GM19397 (cell line): ENCODE data around the gene PHF14.
"Not testable (repeated sequence)": the region's sequence is repeated elsewhere in the genome, so short reads cannot be mapped to it uniquely, and the experiment has no call there.

Experiments
- ATAC-seq: cut with Tn5 transposase; IDR thresholded peaks from one replicate; pipeline ENCODE4 v1.9.1; 2021; ENCODE audit warnings: mild to moderate bottlenecking, moderate library complexity; ENCODE audit not compliant: unreplicated experiment

PHF14 gene

GRCh38 chr7:10973061-10973941 lies at the start of gene PHF14:
Gene PHF14, plus strand, starts transcription at chr7:10973872. Its CDS starts 452 bp downstream, at chr7:10974324.
- peak; percentile 99 for ATAC-seq

- ATAC-seq = no peak
Observed at GRCh38 chr7:10924370-10924769, 49.3 kb upstream of the PHF14 start.

GRCh38 chr7:10928203-10928602 lies 45.5 kb upstream of the PHF14 start:
- not testable (repeated sequence) for ATAC-seq

GRCh38 chr7:10930551-10930950 lies 43.1 kb upstream of the PHF14 start:
- no peak for ATAC-seq

- no peak for ATAC-seq
Observed at GRCh38 chr7:10931161-10931560, 42.5 kb upstream of the PHF14 start.

GRCh38 chr7:10934292-10934691 lies 39.4 kb upstream of the PHF14 start:
- no peak for ATAC-seq

- peak; percentile 1 for ATAC-seq
Observed at GRCh38 chr7:10939237-10939910, 34.3 kb upstream of the PHF14 start.

GRCh38 chr7:10939911-10940703 lies 33.6 kb upstream of the PHF14 start:
- peak; percentile 95 for ATAC-seq

- no peak for ATAC-seq
Observed at GRCh38 chr7:10940704-10941355, 32.8 kb upstream of the PHF14 start.

GRCh38 chr7:10950494-10950893 lies 23.2 kb upstream of the PHF14 start:
- no peak for ATAC-seq

- ATAC-seq = not testable (repeated sequence)
Observed at GRCh38 chr7:10950974-10951578, 22.6 kb upstream of the PHF14 start.

GRCh38 chr7:10952588-10952987 lies 21.1 kb upstream of the PHF14 start:
- ATAC-seq = no peak

- ATAC-seq = not testable (repeated sequence)
Observed at GRCh38 chr7:10953078-10953750, 20.5 kb upstream of the PHF14 start.

GRCh38 chr7:10956528-10956927 lies 17.1 kb upstream of the PHF14 start:
- ATAC-seq = no peak

- not testable (repeated sequence) for ATAC-seq
Observed at GRCh38 chr7:10960242-10960641, 13.4 kb upstream of the PHF14 start.

- ATAC-seq = not testable (repeated sequence)
Observed at GRCh38 chr7:10965016-10965415, 8.7 kb upstream of the PHF14 start.

- ATAC-seq = no peak
Observed at GRCh38 chr7:10972174-10972573, 1.5 kb upstream of the PHF14 start.

GRCh38 chr7:10973942-10974911 lies 555 bp downstream of the PHF14 start:
- peak; percentile 31 for ATAC-seq

GRCh38 chr7:10977113-10977512 lies 3.4 kb downstream of the PHF14 start:
- no peak for ATAC-seq
